ENCODE results near the gene CLSTN3. TPM values are rescaled to one million over a fixed set of nuclear protein-coding genes. Genes with fewer than 3 reads are reported as not detected.
A peak's percentile ranks its signal among the peaks of the same experiment; 100 is the strongest.

The CLSTN3 gene
- total and polyA plus RNA-seq, 2 of the 8 experiments (the other 6 are each of a cell fraction or from before 2014, with no cell fraction given), result 20.4 to 26.3 TPM

DNA sequence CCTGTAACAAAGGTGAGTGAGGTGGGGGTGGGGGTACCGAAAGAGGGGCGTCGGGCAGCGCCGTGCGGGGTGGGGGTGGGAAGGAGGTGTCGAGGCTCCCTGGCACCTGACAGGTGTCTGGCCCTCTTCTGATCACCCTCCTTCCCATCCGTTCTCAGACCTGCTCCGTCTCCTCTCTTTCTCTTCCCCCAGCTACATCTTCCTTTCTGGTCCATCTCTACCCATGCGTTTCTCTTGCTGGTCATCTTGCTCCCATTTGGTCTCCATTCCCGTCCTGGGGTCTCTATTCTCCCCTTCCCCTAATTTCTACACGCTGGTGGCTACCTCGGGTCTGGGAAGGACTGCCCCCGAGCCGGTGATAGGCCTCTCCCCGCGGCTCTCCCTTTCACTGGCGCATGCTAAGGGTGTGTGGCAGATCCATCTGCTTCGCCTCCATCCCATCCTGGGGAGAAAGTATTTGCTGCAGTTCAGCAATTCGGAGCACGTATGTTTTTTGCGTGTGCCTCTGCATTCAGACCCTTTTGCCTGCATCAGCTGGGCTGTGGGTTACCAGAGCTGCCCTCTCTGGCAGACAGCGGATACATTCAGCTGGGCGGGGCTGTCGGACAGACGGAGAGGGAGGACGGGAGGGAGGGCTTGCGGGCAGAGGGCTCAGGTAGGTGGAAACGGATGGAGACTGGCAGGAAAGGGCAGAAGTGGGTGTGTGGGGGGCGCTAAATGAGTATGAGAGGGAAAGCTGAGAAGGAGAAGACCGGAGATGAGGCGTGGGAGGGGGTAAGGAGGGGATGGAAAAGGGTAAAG, 730 bp downstream of the CLSTN3 start (continued):
- TF ChIP-seq SAP30 (IDR thresholded peaks at IDR 0.05; ENCODE audit: insufficient read depth, insufficient replicate concordance, low read length) (peak; percentile 93), KDM1A (IDR thresholded peaks at IDR 0.05; ENCODE audit: borderline replicate concordance, low read length) (no peak), BRCA1 (IDR thresholded peaks at IDR 0.05; ENCODE audit: low read depth, low read length) (no peak)
